ENCODE data around the gene MARCHF11.

- no peak for TF ChIP-seq EZH2 (IDR thresholded peaks at IDR 0.05; ENCODE audit: low read length, missing control alignments)
- TF ChIP-seq, protein P1, sequence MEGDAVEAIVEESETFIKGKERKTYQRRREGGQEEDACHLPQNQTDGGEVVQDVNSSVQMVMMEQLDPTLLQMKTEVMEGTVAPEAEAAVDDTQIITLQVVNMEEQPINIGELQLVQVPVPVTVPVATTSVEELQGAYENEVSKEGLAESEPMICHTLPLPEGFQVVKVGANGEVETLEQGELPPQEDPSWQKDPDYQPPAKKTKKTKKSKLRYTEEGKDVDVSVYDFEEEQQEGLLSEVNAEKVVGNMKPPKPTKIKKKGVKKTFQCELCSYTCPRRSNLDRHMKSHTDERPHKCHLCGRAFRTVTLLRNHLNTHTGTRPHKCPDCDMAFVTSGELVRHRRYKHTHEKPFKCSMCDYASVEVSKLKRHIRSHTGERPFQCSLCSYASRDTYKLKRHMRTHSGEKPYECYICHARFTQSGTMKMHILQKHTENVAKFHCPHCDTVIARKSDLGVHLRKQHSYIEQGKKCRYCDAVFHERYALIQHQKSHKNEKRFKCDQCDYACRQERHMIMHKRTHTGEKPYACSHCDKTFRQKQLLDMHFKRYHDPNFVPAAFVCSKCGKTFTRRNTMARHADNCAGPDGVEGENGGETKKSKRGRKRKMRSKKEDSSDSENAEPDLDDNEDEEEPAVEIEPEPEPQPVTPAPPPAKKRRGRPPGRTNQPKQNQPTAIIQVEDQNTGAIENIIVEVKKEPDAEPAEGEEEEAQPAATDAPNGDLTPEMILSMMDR (conservative IDR thresholded peaks at IDR 0.05 in 1 of 2, IDR thresholded peaks at IDR 0.05 in 1 of 2; ENCODE audit: low read depth in 1 of 2, low read length in 2 of 2), result no peak
Measured at GRCh38 chr5:16061163-16061562, 118.4 kb downstream of the MARCHF11 start.

Data from fibroblast of lung (primary cell).